HepG2 (cell line): ENCODE measurements around the gene COL25A1.

Experiments used
- SIN3A ChIP-seq: IDR thresholded peaks from 2 replicates; pipeline ENCODE4 v1.6.1; 2011; ENCODE audit warnings: low read depth, mild to moderate bottlenecking, control low read depth, low read length, borderline replicate concordance
- TBL1XR1 ChIP-seq: fragments of 150-350 bp; IDR thresholded peaks from 2 replicates; pipeline ENCODE4 v1.6.1; 2014; ENCODE audit warnings: borderline replicate concordance, low read length; ENCODE audit not compliant: partially characterized antibody
- ZBTB7A ChIP-seq: sonication (generic); formaldehyde crosslinking; IDR thresholded peaks from 2 replicates; pipeline ENCODE4 v1.8.0; 2022; ENCODE audit warnings: mild to moderate bottlenecking, missing genetic modification reagents
- ZKSCAN1 ChIP-seq: fragments of 150-350 bp; IDR thresholded peaks from 2 replicates; pipeline ENCODE4 v1.6.1; 2014; ENCODE audit warnings: low read length
- ZNF782 ChIP-seq: sonication (generic); formaldehyde crosslinking; IDR thresholded peaks from 2 replicates; pipeline ENCODE4 v1.4.0; 2020; ENCODE audit warnings: missing genetic modification reagents, mild to moderate bottlenecking, borderline replicate concordance

GRCh38 chr4:108963910-108964309 lies 338.5 kb downstream of the COL25A1 start:
- TF ChIP-seq ZNF782 (no peak), TBL1XR1 (no peak), ZKSCAN1 (no peak), ZBTB7A (CRISPR knock-in tag) (no peak), SIN3A (no peak)
